Measurements from ENCODE around the gene KIF1B. TPM values are rescaled to one million over a fixed set of nuclear protein-coding genes. Genes with fewer than 3 reads are reported as not detected.

KIF1B gene
- total RNA-seq, 5 donors from 2014 or later (not counting 1 experiment from before 2014, with no cell fraction given): 10.3 to 15.3 (median 13.8) TPM

- Histone ChIP-seq H3K27me3 (replicated peaks in 1 of 2; ENCODE audit: control insufficient read depth in 2 of 2, extremely low read depth in 1 of 2, insufficient read depth in 2 of 2, low read length in 1 of 2) (no peaks in the 10 kb centered on the region), H3K9me3 (no peaks in the 10 kb centered on the region), H3K4me1 (ENCODE audit: control insufficient read depth in 1 of 2, extremely low read depth in 1 of 2, insufficient read depth in 2 of 2, low read length in 2 of 2) (no peaks in the 10 kb centered on the region), H3K36me3 (ENCODE audit: control insufficient read depth in 2 of 2, extremely low read depth in 1 of 2, insufficient read depth in 1 of 2, low read length in 1 of 2) (peaks cover 8 to 27% of the 10 kb centered on the region in 2 donors), H3K4me3 (ENCODE audit: control insufficient read depth in 1 of 2, extremely low read depth in 1 of 2, low read length in 1 of 2) (no peak overlapping the region), H3K27ac (ENCODE audit: low read length) (no peak overlapping the region)
- Mint-ChIP-seq H3K4me3 (no peak overlapping the region), H3K36me3 (peaks cover 30% of the 10 kb centered on the region), H3K27ac (no peak overlapping the region), H3K4me1 (no peaks in the 10 kb centered on the region), H3K9me3 (peaks cover 0 to under 1% (median 0%) of the 10 kb centered on the region in 3 donors), H3K27me3 (no peaks in the 10 kb centered on the region)
- DNase-seq (no peak), ATAC-seq (replicated peaks in 1 of 4) (no peak)
- ChIA-PET POLR2A (interaction anchor here in 1 of 2 donors (0.7 kb wide), 1 partner anchor 1603 kb away, joined by 10 read pairs; no protein-coding TSS in a partner anchor), CTCF (no interaction called here)
- no CpG with 5 or more reads among the region's 7 CpGs for WGBS (ENCODE audit: insufficient coverage)
These were observed 29.2 kb upstream of the KIF1B start for GRCh38 chr1:10181154-10181553.

DNA sequence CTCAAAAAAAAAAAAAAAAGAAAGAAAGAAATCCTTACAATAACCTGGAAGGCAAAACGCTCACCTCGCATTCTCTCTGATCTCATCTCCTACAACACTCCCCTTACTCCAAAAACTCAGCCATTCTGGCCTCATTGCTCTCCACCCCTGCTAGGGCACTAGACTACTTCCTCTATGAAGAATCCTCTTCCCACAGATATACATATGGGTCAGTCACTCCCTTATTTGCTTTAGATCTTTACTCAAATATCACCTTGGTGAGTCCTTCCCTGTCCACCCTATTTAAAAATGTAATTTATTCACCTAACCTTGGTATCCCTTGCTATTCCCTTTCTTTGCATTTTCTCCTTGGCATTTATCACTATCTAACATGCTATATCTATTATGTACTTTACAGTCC is 24.6 kb upstream of the KIF1B start:
- CTCF ChIA-PET: interaction anchor here in 1 of 2 donors (0.6 kb wide), 1 partner anchor 45 kb away, joined by 3 read pairs; no protein-coding TSS in a partner anchor
- WGBS (ENCODE audit: insufficient coverage): 75% methylated on average over 2 of the region's 2 CpGs
- POLR2A ChIA-PET: no interaction called here
- peaks cover 0 to under 1% of the 10 kb centered on the region in 2 donors for H3K36me3 ChIP-seq (ENCODE audit: control insufficient read depth in 2 of 2, extremely low read depth in 1 of 2, insufficient read depth in 1 of 2, low read length in 1 of 2)
- Mint-ChIP-seq H3K27me3 (no peaks in the 10 kb centered on the region), H3K9me3 (peaks cover 0 to 2% (median 0%) of the 10 kb centered on the region in 3 donors), H3K4me3 (no peak overlapping the region), H3K4me1 (no peaks in the 10 kb centered on the region), H3K27ac (no peak overlapping the region), H3K36me3 (peaks cover 6% of the 10 kb centered on the region)
- no peaks in the 10 kb centered on the region for H3K9me3 ChIP-seq
- DNase-seq: no peak
- H3K4me1 ChIP-seq (ENCODE audit: control insufficient read depth in 1 of 2, extremely low read depth in 1 of 2, insufficient read depth in 2 of 2, low read length in 2 of 2): no peaks in the 10 kb centered on the region
- H3K27me3 ChIP-seq (replicated peaks in 1 of 2; ENCODE audit: control insufficient read depth in 2 of 2, extremely low read depth in 1 of 2, insufficient read depth in 2 of 2, low read length in 1 of 2): no peaks in the 10 kb centered on the region
- ATAC-seq (replicated peaks in 1 of 4): no peak
- H3K27ac ChIP-seq (ENCODE audit: low read length): no peak overlapping the region
- H3K4me3 ChIP-seq (ENCODE audit: control insufficient read depth in 1 of 2, extremely low read depth in 1 of 2, low read length in 1 of 2): no peak overlapping the region

DNA sequence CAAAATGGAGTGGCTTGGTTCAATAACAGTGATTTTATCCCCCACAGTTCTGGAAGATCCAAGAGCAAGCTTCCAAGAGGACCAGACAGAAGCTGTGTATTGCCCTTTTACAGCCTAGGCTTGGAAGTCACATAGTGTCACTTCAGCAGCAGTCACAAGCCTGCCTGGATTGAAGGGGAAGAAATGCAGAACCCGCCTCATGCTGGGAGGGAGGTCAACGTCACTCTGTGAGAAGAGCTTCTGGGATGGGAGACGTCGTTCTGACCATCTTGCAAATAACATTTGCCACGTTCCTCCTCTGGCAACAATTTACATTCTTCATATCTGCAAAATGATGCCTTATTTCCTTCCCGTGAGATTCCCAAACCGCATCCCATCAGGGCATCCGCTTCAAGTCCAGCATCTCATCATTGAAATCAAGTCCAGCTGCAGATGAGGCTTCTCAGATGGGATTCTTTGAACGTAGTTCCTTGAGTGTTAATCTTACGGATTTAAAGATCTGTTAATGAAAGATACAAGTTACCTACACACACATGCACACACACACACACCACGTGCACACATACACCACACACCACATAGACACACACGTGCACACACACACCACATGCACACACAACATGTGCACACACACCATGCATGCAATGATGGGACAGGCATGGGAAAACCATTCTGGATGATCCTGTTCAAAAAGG is 23.9 kb upstream of the KIF1B start:
- Mint-ChIP-seq H3K27me3 (no peaks in the 10 kb centered on the region), H3K9me3 (peaks cover 0 to 2% (median 0%) of the 10 kb centered on the region in 3 donors), H3K4me3 (no peak overlapping the region), H3K36me3 (no peaks in the 10 kb centered on the region), H3K27ac (no peak overlapping the region), H3K4me1 (no peaks in the 10 kb centered on the region)
- ChIA-PET POLR2A (interaction anchor here in 1 of 2 donors (0.7 kb wide), 1 partner anchor 738 kb away, joined by 3 read pairs; no protein-coding TSS in a partner anchor), CTCF (interaction anchor here in 1 of 2 donors (0.6 kb wide), 1 partner anchor 44 kb away, joined by 3 read pairs; no protein-coding TSS in a partner anchor)
- Histone ChIP-seq H3K27me3 (replicated peaks in 1 of 2; ENCODE audit: control insufficient read depth in 2 of 2, extremely low read depth in 1 of 2, insufficient read depth in 2 of 2, low read length in 1 of 2) (no peaks in the 10 kb centered on the region), H3K27ac (ENCODE audit: low read length) (no peak overlapping the region), H3K4me3 (ENCODE audit: control insufficient read depth in 1 of 2, extremely low read depth in 1 of 2, low read length in 1 of 2) (no peak overlapping the region), H3K4me1 (ENCODE audit: control insufficient read depth in 1 of 2, extremely low read depth in 1 of 2, insufficient read depth in 2 of 2, low read length in 2 of 2) (no peaks in the 10 kb centered on the region), H3K36me3 (ENCODE audit: control insufficient read depth in 2 of 2, extremely low read depth in 1 of 2, insufficient read depth in 1 of 2, low read length in 1 of 2) (no peaks in the 10 kb centered on the region), H3K9me3 (no peaks in the 10 kb centered on the region)
- 94% methylated on average over 5 of the region's 12 CpGs for WGBS (ENCODE audit: insufficient coverage)
- DNase-seq (no peak), ATAC-seq (replicated peaks in 1 of 4) (peak in 1 of 4 experiments; percentile 40)

DNA sequence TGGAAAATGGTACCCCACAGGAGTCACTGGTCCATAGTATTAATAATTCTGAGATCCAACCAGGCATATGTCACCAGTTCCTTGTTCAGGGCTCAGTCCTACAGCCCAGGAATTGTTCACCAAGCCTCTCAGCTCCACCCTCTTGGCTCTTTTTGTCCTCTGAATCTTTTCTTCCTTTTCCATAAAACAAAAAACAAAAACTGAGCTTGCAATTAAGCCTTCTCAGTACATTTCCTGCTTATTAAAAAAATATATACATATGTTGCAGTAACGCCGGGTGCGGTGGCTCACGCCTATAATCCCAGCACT is 23.4 kb upstream of the KIF1B start:
- ATAC-seq (replicated peaks in 1 of 4): peak in 1 of 4 experiments; percentile 35
- no peaks in the 10 kb centered on the region for H3K27me3 ChIP-seq (replicated peaks in 1 of 2; ENCODE audit: control insufficient read depth in 2 of 2, extremely low read depth in 1 of 2, insufficient read depth in 2 of 2, low read length in 1 of 2)
- H3K4me1 ChIP-seq (ENCODE audit: control insufficient read depth in 1 of 2, extremely low read depth in 1 of 2, insufficient read depth in 2 of 2, low read length in 2 of 2): no peaks in the 10 kb centered on the region
- POLR2A ChIA-PET: interaction anchor here in 1 of 2 donors (0.6 kb wide), 1 partner anchor 19 kb away, joined by 7 read pairs; no protein-coding TSS in a partner anchor
- H3K4me3 ChIP-seq (ENCODE audit: control insufficient read depth in 1 of 2, extremely low read depth in 1 of 2, low read length in 1 of 2): no peak overlapping the region
- H3K27me3 Mint-ChIP-seq: no peaks in the 10 kb centered on the region
- no peak for DNase-seq
- no peaks in the 10 kb centered on the region for H3K4me1 Mint-ChIP-seq
- H3K36me3 ChIP-seq (ENCODE audit: control insufficient read depth in 2 of 2, extremely low read depth in 1 of 2, insufficient read depth in 1 of 2, low read length in 1 of 2): no peaks in the 10 kb centered on the region
- H3K4me3 Mint-ChIP-seq: no peak overlapping the region
- WGBS (ENCODE audit: insufficient coverage): no CpG with 5 or more reads among the region's 4 CpGs
- peaks cover 0 to 2% (median 0%) of the 10 kb centered on the region in 3 donors for H3K9me3 Mint-ChIP-seq
- no peaks in the 10 kb centered on the region for H3K9me3 ChIP-seq
- H3K36me3 Mint-ChIP-seq: no peaks in the 10 kb centered on the region
- CTCF ChIA-PET: no interaction called here
- no peak overlapping the region for H3K27ac ChIP-seq (ENCODE audit: low read length)
- no peak overlapping the region for H3K27ac Mint-ChIP-seq

DNA sequence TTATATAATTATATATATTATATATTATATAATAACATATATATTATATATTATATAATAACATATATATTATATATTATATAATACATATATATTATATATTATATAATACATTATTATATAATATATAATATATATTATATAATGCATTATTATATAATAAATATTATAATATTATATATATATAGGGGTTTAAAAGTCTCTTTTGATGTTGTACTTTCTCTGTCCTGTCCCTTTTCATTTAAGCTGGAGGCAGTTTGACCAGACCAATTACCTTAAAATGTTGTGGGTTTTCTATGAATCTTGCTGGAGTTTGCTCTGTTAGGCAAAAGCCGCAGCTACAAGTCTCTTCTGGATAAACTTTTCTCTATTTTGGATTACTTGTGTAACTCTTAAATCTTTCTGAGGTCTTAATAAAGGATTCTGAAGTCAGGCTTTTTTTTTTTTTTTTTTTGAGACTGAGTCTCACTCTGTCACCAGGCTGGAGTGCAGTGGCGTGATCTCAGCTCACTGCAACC is 22.2 kb upstream of the KIF1B start:
- Histone ChIP-seq H3K4me3 (ENCODE audit: control insufficient read depth in 1 of 2, extremely low read depth in 1 of 2, low read length in 1 of 2) (no peak overlapping the region), H3K9me3 (no peaks in the 10 kb centered on the region), H3K27me3 (replicated peaks in 1 of 2; ENCODE audit: control insufficient read depth in 2 of 2, extremely low read depth in 1 of 2, insufficient read depth in 2 of 2, low read length in 1 of 2) (no peaks in the 10 kb centered on the region), H3K36me3 (ENCODE audit: control insufficient read depth in 2 of 2, extremely low read depth in 1 of 2, insufficient read depth in 1 of 2, low read length in 1 of 2) (no peaks in the 10 kb centered on the region), H3K27ac (ENCODE audit: low read length) (no peak overlapping the region), H3K4me1 (ENCODE audit: control insufficient read depth in 1 of 2, extremely low read depth in 1 of 2, insufficient read depth in 2 of 2, low read length in 2 of 2) (no peaks in the 10 kb centered on the region)
- DNase-seq: no peak
- 100% methylated on average over 1 of the region's 2 CpGs for WGBS (ENCODE audit: insufficient coverage)
- peaks cover 0 to 2% (median 0%) of the 10 kb centered on the region in 3 donors for H3K9me3 Mint-ChIP-seq
- ATAC-seq (replicated peaks in 1 of 4): no peak
- no peaks in the 10 kb centered on the region for H3K4me1 Mint-ChIP-seq
- peaks cover 0 to under 1% of the 10 kb centered on the region in 2 donors for H3K27me3 Mint-ChIP-seq
- H3K27ac Mint-ChIP-seq: no peak overlapping the region
- ChIA-PET POLR2A (interaction anchor here in 1 of 2 donors (0.6 kb wide), 1 partner anchor 210 kb away, joined by 4 read pairs; no protein-coding TSS in a partner anchor), CTCF (interaction anchor here in 1 of 2 donors (0.7 kb wide), 1 partner anchor 683 kb away, joined by 9 read pairs; no protein-coding TSS in a partner anchor)
- no peaks in the 10 kb centered on the region for H3K36me3 Mint-ChIP-seq
- H3K4me3 Mint-ChIP-seq: no peak overlapping the region

GRCh38 chr1:10189659-10190058 is 20.7 kb upstream of the KIF1B start:
- ChIA-PET CTCF (no interaction called here), POLR2A (interaction anchor here in 1 of 2 donors (0.7 kb wide), 1 partner anchor 119 kb away, joined by 3 read pairs; no protein-coding TSS in a partner anchor)
- Mint-ChIP-seq H3K9me3 (peaks cover 0 to 2% (median 0%) of the 10 kb centered on the region in 3 donors), H3K4me1 (no peaks in the 10 kb centered on the region), H3K27ac (no peak overlapping the region), H3K4me3 (no peak overlapping the region), H3K27me3 (peaks cover 0 to 5% of the 10 kb centered on the region in 2 donors), H3K36me3 (no peaks in the 10 kb centered on the region)
- DNase-seq: peak in 1 of 35 experiments; percentile 1
- peak in 1 of 4 experiments; percentile 52 for ATAC-seq (replicated peaks in 1 of 4)
- 67% methylated on average over 2 of the region's 4 CpGs for WGBS (ENCODE audit: insufficient coverage)
- no peaks in the 10 kb centered on the region for H3K4me1 ChIP-seq (ENCODE audit: control insufficient read depth in 1 of 2, extremely low read depth in 1 of 2, insufficient read depth in 2 of 2, low read length in 2 of 2)
- H3K9me3 ChIP-seq: no peaks in the 10 kb centered on the region
- no peaks in the 10 kb centered on the region for H3K36me3 ChIP-seq (ENCODE audit: control insufficient read depth in 2 of 2, extremely low read depth in 1 of 2, insufficient read depth in 1 of 2, low read length in 1 of 2)
- no peak overlapping the region for H3K4me3 ChIP-seq (ENCODE audit: control insufficient read depth in 1 of 2, extremely low read depth in 1 of 2, low read length in 1 of 2)
- no peak overlapping the region for H3K27ac ChIP-seq (ENCODE audit: low read length)
- no peaks in the 10 kb centered on the region for H3K27me3 ChIP-seq (replicated peaks in 1 of 2; ENCODE audit: control insufficient read depth in 2 of 2, extremely low read depth in 1 of 2, insufficient read depth in 2 of 2, low read length in 1 of 2)
